LHCN-M2 (cell line): ENCODE measurements around the gene RET. TPM values are rescaled to one million over a fixed set of nuclear protein-coding genes. Genes with fewer than 3 reads are reported as not detected.

ENCODE experiments used
- DNase-seq: peaks from one replicate; pipeline ENCODE4 v3.0.0-alpha.2; 2012; ENCODE audit warnings: low read depth
- total RNA-seq: library from RNA; depleted of rRNA; stranded (reverse); fragments of >200 nt; gene quantifications from 2 replicates; pipeline ENCODE4 v1.2.3, GENCODE V29; 2014

Gene RET
- total RNA-seq, 1 experiment from 2014 or later: not detected

DNA sequence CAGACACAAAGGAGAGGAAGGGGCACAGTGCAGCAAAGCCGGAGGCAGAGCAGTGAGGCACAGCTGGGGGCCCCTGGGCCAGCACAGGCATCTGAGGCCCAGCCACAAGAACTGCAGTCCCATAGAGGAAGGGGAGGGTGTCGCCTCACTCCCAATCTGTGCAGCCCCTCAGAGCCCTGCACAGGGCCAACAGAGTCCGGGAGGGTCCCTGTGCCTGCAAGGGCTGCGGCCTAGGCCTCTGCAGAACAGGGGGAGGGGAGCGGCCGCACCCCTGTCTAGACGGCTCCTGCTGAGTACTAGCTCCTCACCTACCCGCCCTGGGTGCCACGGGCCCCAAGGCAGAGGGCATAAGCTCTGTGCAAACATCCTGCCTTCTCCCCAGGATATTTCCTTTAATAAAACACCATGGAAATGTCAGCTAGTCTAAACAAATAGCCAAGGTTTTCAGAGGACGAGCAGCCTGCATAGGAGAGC lies 32.4 kb upstream of the RET start:
- no peak for DNase-seq

- no peak for DNase-seq
Observed at GRCh38 chr10:43044961-43045621, 31.8 kb upstream of the RET start.

DNA sequence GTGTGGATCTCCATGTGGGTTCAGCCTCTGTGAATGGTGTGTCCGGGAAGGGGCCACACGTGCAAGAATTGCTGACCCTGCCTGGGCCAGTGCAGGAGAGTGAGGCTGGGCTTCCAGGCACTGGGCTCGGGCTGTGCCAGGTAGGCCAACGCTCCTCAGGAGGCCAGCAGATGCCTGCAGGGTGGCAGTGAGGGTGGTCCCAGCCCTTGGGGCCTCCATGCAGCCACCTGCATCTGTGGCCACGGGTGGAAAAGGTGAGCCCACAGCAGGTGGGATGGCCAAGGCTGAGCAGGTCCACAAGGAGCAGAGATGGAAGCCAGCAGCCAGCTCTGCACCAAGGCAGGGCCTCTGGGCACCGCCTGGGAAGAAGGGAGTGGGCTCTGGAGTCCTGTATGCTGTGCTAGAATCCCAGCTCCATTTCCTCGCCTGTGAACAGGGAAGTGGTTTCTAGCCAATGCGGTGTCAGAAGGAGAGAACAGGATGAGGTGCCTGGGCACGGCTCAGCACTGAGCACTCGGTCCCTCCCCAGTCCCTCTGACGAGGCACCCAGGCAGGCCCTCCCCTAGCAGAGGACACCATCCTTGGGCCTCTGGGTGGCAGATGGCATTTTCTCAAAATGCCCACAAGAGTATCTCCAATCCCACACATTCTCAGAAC lies 31.1 kb upstream of the RET start:
- no peak for DNase-seq

- DNase-seq: no peak
Observed at GRCh38 chr10:43046288-43046991, 30.4 kb upstream of the RET start.

GRCh38 chr10:43047288-43047970 lies 29.4 kb upstream of the RET start:
- DNase-seq: no peak

- peak; percentile 3 for DNase-seq
Observed at GRCh38 chr10:43048301-43049051, 28.4 kb upstream of the RET start.

DNA sequence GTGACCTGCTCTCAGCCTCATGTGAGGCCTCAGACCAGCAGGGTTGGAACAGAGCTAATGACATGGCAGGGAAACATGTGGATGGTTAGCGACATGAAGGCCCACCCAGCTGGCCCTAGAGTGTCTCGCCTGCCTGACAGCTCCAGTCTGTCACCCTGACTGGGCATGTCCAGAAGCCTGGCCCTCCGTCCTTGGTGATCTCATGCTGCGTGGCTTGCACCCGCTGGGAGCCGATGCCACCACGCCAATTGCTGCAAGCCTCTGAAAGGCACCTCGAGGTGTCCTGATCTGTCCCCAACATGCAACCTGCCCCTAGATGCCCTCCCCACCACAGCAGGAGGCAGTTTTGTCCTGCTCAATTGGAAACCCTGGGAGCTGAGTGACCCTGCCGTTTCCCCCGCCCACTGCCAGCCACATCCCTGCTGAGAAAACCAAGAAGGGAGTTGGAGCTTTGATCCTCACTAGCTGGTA lies 27.8 kb upstream of the RET start:
- DNase-seq: no peak

DNA sequence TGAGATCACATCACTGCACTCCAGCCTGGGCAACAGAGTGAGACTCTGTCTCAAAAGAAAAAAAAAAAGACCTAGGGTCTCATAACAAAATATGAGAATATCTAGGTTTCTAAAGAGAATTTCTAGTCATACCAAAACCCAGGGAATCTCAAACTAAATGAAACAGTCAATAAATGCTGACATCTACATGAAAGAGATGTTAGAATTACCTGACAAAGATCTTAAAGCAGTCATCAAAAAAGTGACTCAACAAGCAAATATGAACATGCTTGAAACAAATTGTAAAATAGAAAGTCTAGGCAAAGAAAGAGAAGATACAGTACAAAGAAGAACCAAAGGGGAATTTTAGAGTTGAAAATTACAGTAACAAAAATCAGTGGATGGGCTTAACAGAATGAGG lies 26.9 kb upstream of the RET start:
- no peak for DNase-seq

- DNase-seq: no peak
Observed at GRCh38 chr10:43053825-43054224, 23.0 kb upstream of the RET start.

GRCh38 chr10:43054593-43054992 lies 22.3 kb upstream of the RET start:
- no peak for DNase-seq

GRCh38 chr10:43055217-43055616 lies 21.7 kb upstream of the RET start:
- DNase-seq: no peak

DNA sequence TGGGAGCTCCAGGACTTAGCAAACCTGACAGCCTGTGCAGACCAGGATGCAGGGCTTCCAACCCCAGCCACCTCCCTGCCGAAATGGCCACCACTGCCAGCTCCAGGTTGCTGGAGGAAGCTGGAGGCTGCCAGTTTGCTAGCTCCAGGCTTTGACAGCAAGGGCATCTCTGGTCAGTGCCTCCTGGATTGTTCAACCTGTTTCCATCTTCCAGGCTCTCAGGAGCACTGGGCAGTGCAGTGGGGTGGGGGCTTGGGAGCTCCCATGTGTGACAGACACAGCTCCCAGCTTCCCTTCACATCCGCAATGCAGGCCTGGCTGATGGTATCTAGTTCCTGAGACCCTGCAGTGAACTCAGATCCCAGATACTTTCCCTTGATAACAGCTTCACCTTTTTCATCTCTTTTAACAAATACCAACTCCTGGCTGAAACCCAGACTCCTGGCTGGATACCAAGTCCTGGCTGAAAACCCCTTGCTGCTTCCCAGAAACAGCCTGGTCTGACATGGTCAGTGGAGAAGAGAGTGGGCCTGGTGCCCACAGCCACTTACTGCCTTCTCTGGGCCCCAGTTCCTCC lies 20.8 kb upstream of the RET start:
- DNase-seq: no peak

- no peak for DNase-seq
Observed at GRCh38 chr10:43056568-43057011, 20.3 kb upstream of the RET start.

GRCh38 chr10:43057231-43057711 lies 19.6 kb upstream of the RET start:
- DNase-seq: no peak

DNA sequence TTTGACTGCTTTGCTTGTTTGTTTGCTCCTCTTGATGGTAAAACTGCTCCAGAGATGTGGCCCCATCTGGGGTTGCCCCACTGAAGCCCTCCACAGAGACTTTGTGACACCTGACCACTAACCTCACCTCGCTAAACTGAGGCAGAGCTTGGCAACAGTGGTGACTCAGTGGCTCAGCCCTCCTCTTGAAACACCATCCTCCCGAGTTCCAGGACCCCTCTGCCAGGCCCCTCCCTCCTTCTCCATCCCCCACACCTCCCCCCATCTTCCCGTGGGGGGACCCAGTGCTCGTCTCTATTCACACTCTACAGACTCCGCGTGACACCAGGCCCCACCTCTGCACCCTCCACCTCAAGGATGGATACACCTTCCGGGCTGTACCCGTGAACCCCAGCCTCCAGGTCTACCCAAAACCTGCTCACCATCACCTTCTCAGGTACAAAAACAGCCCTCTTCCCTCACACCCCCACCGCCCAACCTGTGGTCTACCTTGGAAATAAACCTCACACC lies 19.0 kb upstream of the RET start:
- DNase-seq: no peak

DNA sequence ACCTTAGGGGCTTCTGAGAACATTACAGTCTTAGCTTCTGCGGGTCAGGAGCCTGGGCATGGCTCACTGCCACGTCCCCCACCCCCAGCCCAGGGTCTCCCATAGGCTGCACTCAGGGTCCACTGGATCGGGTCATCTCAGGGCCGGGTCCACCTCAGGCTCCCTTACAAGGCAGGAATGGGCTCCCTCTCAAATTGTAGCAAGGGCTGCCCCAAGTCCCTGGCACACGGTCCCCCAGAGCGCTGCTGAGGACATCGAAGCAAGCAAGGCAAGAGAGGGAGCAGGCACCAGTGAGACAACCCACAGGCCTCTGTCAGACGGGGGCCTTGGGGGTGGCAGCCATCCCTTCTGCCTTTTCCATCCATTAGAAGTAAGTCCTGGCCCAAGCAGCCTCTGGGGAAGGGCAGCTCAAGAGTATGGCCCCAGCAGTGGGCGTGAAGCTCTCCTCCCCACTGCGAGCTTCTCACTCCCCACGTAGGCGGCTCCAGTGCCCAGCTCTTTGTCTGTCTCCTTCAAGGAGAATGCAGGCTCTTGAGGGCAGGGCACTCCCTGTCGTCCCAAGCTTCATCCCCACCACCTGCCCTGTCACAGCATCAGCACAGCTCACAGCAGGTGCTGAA lies 18.0 kb upstream of the RET start:
- no peak for DNase-seq

DNA sequence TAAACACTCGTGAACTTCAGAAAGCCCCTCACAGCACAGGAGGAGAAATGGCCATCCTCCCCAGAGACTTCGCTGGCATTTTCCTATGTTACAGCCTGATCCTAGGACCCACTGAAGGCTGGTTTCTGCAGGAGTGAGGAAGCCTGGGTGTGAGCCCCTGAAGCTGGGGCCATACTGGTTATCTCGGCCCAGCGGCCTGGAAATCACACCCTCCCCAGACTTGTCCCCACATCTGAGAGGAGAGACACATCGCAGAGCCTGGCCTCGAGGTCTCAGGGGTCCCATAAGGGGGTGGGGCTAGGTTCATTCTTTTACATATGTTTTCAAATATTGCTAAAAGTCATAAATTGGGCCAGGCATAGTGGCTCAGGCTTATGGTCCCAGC lies 17.5 kb upstream of the RET start:
- DNase-seq: no peak

- DNase-seq: no peak
Observed at GRCh38 chr10:43059828-43060227, 17.0 kb upstream of the RET start.

DNA sequence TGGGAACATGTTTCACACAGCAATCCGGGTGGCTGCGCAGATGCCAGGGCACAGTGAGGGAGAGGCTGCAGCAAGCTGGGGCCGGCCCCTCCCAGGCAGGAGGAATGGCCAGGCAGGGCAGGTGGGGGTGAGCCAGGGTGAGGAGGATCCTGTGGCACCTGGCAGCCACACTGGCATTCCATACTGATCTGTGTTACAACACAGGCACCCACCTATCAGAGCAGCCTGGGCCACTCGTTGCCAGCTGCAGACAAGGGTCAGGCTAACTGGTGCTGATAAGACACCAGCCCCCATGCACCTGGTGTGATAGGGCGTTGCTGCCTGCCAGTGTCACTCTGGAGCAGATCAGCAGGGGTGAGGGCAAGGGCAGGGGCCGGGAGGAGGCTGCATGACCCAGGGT lies 16.6 kb upstream of the RET start:
- no peak for DNase-seq

DNA sequence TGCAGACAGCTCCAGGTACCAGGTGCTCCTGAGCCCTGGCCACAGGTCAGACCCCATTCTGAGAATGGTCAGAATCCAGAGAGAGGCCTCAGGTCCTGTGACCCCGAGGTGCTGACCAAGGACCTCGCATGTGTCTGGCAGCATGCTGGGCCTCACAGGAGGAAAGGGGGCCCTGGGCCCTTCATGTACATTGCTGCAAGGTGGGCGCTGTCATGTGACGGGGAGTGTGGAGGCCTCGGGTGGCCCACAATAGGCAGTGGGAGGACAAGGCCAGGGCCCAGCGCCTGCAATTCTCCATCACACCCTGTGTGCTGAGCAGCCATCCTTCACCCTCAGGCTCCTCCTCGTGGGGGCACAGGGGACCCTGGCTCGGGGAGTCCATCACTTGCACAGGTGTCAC lies 15.5 kb upstream of the RET start:
- no peak for DNase-seq
